ENCODE results near the gene KDM1A. TPM values are rescaled to one million over a fixed set of nuclear protein-coding genes. Genes with fewer than 3 reads are reported as not detected.

Gene KDM1A
- total and polyA plus RNA-seq, 2 of the 13 experiments (the other 11 are each of a cell fraction or from before 2014, with no cell fraction given), result 81.3 to 173 TPM

DNA sequence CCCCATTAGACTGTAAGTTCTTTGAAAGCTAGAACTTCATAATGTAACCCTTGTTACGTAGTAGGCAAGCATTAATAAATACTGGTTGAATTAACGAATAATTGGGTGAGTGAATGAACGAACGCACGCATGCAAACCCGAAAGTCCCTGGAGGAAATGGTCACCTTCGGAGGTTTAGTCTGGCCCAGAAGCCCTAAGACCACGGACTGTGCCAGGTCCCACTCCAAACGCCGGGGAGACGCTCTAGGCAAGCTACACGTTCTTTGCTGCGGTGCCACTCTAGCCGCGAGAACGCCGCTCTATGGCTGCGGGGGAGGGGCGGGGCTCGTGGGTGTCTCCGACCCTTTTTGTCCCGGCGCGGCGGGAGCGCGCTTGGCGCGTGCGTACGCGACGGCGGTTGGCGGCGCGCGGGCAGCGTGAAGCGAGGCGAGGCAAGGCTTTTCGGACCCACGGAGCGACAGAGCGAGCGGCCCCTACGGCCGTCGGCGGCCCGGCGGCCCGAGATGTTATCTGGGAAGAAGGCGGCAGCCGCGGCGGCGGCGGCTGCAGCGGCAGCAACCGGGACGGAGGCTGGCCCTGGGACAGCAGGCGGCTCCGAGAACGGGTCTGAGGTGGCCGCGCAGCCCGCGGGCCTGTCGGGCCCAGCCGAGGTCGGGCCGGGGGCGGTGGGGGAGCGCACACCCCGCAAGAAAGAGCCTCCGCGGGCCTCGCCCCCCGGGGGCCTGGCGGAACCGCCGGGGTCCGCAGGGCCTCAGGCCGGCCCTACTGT is at the start of gene KDM1A (continued):
- TF ChIP-seq, protein P1, sequence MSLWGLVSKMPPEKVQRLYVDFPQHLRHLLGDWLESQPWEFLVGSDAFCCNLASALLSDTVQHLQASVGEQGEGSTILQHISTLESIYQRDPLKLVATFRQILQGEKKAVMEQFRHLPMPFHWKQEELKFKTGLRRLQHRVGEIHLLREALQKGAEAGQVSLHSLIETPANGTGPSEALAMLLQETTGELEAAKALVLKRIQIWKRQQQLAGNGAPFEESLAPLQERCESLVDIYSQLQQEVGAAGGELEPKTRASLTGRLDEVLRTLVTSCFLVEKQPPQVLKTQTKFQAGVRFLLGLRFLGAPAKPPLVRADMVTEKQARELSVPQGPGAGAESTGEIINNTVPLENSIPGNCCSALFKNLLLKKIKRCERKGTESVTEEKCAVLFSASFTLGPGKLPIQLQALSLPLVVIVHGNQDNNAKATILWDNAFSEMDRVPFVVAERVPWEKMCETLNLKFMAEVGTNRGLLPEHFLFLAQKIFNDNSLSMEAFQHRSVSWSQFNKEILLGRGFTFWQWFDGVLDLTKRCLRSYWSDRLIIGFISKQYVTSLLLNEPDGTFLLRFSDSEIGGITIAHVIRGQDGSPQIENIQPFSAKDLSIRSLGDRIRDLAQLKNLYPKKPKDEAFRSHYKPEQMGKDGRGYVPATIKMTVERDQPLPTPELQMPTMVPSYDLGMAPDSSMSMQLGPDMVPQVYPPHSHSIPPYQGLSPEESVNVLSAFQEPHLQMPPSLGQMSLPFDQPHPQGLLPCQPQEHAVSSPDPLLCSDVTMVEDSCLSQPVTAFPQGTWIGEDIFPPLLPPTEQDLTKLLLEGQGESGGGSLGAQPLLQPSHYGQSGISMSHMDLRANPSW (CRISPR knock-in tag; IDR thresholded peaks at IDR 0.05; ENCODE audit: borderline replicate concordance), result no peak; the same call in 1 of the 2 replicates
- TF ChIP-seq POLR2AphosphoS2 (IDR thresholded peaks at IDR 0.05; ENCODE audit: low read depth, low read length) (no peak), ZFP36 (IDR thresholded peaks at IDR 0.05; ENCODE audit: borderline replicate concordance, low read depth, low read length, partially characterized antibody) (no peak), TMF1 (CRISPR knock-in tag; IDR thresholded peaks at IDR 0.05; ENCODE audit: low read depth) (no peak; the same call in 1 of the 2 replicates), HNRNPK (IDR thresholded peaks at IDR 0.05; ENCODE audit: low read depth, low read length, poor library complexity, severe bottlenecking) (no peak), ATM (IDR thresholded peaks at IDR 0.05; ENCODE audit: borderline replicate concordance) (no peak), ZNF652 (CRISPR knock-in tag; IDR thresholded peaks at IDR 0.05; ENCODE audit: borderline replicate concordance, low read depth) (peak; percentile 73; the same call in 1 of the 2 replicates), ZSCAN22 (CRISPR knock-in tag; IDR thresholded peaks at IDR 0.05) (no peak), ZNF879 (CRISPR knock-in tag; IDR thresholded peaks at IDR 0.05) (0 out of 2 replicates have a peak, but pooled peaks have one; percentile 21), ZBTB21 (CRISPR knock-in tag; IDR thresholded peaks at IDR 0.05) (peak; percentile 67), SYNCRIP (IDR thresholded peaks at IDR 0.05; ENCODE audit: insufficient read depth, low read depth, low read length) (no peak), ZNF205 (CRISPR knock-in tag; IDR thresholded peaks at IDR 0.05) (peak; percentile 80), ERF (CRISPR knock-in tag; IDR thresholded peaks at IDR 0.05) (peak; percentile 95), HDAC1 (CRISPR knock-in tag; IDR thresholded peaks at IDR 0.05) (peak; percentile 95), SRF (IDR thresholded peaks at IDR 0.05; ENCODE audit: low read depth, low read length) (no peak; the same call in 1 of the 2 replicates), ZNF333 (CRISPR knock-in tag; IDR thresholded peaks at IDR 0.05; ENCODE audit: borderline replicate concordance) (peak; percentile 64; the same call in 1 of the 2 replicates), ZNF543 (CRISPR knock-in tag; IDR thresholded peaks at IDR 0.05) (no peak), NFKBIZ (CRISPR knock-in tag; IDR thresholded peaks at IDR 0.05) (peak; percentile 78; the same call in 1 of the 2 replicates), ZNF136 (CRISPR knock-in tag; IDR thresholded peaks at IDR 0.05; ENCODE audit: low read depth) (no peak; the same call in 1 of the 2 replicates)
- TF ChIP-seq, protein P2, sequence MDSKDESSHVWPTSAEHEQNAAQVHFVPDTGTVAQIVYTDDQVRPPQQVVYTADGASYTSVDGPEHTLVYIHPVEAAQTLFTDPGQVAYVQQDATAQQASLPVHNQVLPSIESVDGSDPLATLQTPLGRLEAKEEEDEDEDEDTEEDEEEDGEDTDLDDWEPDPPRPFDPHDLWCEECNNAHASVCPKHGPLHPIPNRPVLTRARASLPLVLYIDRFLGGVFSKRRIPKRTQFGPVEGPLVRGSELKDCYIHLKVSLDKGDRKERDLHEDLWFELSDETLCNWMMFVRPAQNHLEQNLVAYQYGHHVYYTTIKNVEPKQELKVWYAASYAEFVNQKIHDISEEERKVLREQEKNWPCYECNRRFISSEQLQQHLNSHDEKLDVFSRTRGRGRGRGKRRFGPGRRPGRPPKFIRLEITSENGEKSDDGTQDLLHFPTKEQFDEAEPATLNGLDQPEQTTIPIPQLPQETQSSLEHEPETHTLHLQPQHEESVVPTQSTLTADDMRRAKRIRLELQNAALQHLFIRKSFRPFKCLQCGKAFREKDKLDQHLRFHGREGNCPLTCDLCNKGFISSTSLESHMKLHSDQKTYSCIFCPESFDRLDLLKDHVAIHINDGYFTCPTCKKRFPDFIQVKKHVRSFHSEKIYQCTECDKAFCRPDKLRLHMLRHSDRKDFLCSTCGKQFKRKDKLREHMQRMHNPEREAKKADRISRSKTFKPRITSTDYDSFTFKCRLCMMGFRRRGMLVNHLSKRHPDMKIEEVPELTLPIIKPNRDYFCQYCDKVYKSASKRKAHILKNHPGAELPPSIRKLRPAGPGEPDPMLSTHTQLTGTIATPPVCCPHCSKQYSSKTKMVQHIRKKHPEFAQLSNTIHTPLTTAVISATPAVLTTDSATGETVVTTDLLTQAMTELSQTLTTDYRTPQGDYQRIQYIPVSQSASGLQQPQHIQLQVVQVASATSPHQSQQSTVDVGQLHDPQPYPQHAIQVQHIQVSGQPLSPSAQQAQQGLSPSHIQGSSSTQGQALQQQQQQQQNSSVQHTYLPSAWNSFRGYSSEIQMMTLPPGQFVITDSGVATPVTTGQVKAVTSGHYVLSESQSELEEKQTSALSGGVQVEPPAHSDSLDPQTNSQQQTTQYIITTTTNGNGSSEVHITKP (CRISPR knock-in tag; IDR thresholded peaks at IDR 0.05; ENCODE audit: low read depth), result peak; percentile 74; the same call in 1 of the 2 replicates
- TF ChIP-seq, protein P3, sequence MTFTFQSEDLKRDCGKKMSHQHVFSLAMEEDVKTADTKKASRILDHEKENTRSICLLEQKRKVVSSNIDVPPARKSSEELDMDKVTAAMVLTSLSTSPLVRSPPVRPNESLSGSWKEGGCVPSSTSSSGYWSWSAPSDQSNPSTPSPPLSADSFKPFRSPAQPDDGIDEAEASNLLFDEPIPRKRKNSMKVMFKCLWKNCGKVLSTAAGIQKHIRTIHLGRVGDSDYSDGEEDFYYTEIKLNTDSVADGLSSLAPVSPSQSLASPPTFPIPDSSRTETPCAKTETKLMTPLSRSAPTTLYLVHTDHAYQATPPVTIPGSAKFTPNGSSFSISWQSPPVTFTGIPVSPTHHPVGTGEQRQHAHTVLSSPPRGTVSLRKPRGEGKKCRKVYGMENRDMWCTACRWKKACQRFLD (CRISPR knock-in tag; IDR thresholded peaks at IDR 0.05; ENCODE audit: borderline replicate concordance), result no peak; the same call in 1 of the 2 replicates

All from HepG2 (cell line).